GM21447 (cell line): ENCODE data around the gene TSSK1B.
"Not testable (repeated sequence)": the region's sequence is repeated elsewhere in the genome, so short reads cannot be mapped to it uniquely, and the experiment has no call there.

Source experiments
- ATAC-seq: cut with Tn5 transposase; IDR thresholded peaks from one replicate; pipeline ENCODE4 v1.9.1; 2021; ENCODE audit not compliant: unreplicated experiment

Gene TSSK1B

DNA sequence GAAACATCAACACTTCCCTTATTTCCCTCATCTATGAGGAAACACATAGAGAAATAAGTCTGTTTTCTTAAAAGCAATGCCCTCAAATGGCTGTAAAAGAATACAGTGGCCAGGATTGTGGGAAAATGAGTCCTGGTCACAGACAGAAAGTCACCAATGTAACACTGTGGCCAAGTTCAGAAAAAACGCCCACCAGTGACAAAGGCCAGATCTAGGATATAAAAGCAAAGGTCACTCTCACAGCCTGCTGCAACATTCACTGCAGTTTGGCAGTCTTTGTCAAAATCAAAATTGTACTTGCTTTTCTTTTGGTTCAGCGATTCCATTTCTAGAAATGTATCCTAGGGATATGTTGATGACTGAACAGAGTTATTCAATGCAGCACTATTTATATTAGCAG lies 30.5 kb downstream of the TSSK1B start:
- ATAC-seq: no peak

- ATAC-seq: not testable (repeated sequence)
Measured at GRCh38 chr5:113397986-113398385, 36.8 kb downstream of the TSSK1B start.

DNA sequence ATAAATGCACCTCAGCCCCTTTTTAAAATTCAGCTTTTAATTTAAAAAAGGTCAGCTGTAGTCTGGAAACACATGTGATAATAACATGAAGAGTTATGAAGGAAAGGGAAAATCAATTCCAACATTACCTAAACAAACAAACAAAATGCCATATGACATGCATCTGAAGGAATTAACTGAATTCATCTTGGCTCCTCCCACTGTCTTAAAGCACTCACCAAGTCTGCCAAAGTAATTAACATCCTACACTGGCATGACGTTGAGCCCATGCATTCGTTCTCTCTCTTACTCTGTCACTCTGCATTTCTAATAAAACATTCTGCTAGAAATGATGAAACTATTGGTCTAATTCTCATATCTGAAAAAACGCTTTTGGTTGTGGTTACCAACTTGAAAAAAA lies 37.7 kb downstream of the TSSK1B start:
- ATAC-seq: no peak

DNA sequence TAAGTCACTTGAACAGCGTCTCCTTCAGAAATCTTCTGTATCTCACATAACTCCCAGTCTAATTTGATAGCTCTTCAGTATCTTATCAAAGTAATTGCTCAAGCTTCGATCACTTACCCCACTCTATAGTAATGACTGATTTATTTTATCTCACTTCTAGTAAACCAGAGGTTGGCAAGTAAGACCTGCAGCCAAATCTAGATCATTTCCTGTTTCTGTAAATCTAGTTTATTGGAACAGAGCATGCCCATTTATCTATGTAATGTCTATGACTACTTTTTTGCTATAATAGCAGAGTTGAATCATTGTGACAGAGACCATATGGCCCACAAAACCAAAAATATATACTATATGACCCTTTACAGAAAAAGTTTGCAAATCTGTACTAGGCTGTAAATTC lies 40.1 kb downstream of the TSSK1B start:
- no peak for ATAC-seq

DNA sequence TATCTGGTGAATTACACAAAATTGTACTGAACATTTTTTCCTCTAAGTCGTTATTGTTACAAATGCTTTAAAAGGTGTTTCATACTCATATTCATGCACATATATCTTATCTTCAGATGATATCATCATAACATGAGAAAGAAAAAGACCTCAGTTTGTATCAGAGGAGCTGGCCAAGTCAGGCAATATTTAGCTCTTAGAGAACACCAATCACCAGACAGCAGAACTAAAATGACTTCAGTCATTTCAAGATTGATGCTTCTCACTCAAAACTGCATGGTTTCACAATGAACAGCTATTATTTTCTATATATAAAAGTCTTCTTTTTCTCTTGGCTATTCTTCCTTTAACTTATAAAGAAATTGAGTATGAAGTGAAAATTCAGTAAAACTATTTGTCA lies 44.6 kb downstream of the TSSK1B start:
- no peak for ATAC-seq

DNA sequence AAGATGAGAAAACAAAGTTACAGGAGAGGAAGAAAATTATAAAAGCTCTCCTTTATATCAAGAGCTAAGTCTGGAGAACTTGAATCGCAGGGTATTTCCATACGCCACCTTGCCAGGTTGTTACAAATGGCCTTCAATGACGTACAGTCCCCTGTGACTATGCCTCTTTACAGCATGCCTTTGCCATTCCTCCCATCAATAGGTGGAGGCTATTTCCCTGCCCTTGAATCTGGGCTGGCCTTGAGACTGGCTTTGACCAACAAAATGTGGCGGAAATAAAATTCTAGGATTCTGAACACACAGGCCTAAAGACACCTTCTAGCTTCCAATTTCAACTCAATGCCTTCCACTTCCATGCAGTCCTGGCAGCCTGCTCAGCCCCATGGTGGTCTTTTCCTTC lies 45.7 kb downstream of the TSSK1B start:
- no peak for ATAC-seq

DNA sequence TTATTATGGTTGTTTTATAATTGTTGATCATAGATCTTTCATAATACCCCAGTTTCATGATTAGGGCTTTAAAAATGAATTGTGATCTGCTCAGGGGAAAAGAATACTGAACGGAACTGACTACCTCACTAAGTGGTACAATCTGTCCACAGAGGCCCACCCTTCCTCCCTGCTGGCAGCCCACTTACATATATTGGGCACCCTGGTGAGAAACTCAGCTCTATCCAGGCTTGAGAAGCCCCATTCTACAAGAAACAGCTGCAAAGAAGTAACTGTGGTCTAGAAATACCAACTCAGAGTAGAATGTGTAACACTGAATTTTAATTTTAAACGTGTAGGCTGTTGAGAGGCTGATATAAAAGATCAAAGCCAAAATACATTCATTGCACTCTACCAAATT lies 46.9 kb downstream of the TSSK1B start:
- ATAC-seq: no peak

- no peak for ATAC-seq
Measured at GRCh38 chr5:113384782-113385285, 50.0 kb downstream of the TSSK1B start.

DNA sequence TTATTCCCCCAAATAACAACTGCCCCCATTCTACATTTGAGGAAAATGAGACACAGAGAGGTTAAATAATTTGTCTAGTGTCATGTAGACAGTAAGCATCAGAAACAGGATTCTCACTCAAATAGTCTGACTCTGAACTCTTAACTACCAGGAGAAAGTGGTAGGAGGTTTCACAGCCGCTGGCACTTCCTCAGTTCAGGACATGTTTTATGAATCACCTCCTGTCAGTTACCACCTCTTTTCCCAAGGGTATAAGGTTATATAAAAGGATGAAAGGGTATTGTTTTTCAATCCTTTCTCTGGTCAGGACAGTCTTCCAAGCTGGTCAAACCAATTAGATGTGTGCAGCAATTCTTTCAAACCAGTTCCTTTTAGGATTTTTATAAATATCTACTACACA lies 52.1 kb downstream of the TSSK1B start:
- no peak for ATAC-seq
